OCI-M2 (cell line): ENCODE results near the gene KBTBD13.
"Not testable (repeated sequence)": the region's sequence is repeated elsewhere in the genome, so short reads cannot be mapped to it uniquely, and the experiment has no call there.

Experiments used
- DNase-seq: peaks from one replicate; lab custom pipeline; 2025; ENCODE audit not compliant: unreplicated experiment; lab: John Stamatoyannopoulos, UW

The KBTBD13 gene

DNA sequence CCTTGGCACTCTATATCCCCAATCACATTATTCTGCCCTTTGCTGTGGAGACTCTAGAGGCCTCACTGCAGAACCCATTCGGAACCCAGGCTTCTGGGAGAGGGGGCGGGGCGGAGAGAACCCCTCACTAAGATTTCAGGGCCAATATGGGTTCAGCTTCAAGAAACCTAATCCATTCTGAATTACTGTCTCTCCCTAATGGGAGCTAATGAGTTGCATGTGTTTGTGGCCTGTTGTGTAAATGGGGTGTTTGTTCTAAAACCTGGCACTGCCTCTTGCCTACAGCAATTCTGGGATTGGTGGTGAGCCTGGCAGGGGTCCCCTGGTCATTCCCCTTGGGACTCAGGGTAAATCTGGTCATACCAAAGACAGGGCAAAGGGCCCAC, 8.2 kb upstream of the KBTBD13 start:
- DNase-seq, result no peak

DNA sequence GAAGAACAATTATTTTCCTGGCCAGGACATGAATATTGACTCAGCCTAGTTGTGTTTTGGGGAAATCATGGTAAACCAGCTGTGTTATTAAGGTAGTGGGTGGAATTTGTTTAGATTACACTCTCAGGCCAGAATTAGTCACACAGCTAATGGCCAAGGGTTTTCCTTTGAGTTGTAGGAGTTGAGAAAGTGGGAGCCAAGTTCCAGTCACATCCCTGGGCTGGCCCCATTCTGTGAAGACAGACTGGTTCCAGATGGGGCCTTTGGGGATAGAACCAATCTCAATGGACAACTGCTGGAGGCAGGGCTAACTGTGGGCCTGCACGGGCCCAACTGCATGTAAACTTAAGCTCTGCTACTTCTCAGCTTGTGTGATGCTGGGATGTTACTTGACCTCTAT, 7.4 kb upstream of the KBTBD13 start:
- no peak for DNase-seq

DNA sequence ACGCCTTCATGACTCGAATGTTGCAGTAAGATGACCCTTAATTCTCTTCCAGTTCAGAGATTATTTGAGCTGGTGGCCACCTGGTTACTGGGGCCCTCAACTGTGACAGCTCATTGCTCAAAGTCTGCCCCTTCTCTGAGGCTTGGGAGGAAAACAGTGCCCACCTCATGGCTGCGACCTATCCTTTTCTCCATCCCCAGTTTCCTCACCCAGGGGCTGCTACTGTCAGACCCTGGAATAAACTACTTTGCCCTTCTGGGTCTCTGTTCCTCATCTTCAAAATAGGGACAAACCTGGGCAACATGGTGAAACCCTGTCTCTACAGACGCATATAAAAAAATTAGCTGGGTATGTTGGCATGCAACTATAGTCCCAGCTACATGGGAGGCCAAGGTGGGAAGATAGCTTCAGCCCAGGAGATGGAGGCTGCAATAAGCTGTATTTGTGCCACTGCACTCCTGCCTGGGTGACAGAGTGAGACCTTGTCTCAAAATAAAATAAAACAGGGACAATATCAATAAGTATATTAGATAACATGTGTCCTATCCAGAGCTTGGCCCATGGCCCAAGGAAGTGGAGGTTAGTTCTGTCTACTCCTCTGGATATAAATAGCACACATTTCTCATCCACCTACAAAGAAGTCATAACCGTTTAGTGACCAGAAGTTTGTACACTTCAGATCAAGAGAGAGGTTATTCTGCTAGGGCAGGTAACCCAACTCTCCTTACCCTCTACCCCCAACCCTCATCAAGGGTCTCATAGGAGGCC, 6.6 kb upstream of the KBTBD13 start:
- DNase-seq, result no peak

DNA sequence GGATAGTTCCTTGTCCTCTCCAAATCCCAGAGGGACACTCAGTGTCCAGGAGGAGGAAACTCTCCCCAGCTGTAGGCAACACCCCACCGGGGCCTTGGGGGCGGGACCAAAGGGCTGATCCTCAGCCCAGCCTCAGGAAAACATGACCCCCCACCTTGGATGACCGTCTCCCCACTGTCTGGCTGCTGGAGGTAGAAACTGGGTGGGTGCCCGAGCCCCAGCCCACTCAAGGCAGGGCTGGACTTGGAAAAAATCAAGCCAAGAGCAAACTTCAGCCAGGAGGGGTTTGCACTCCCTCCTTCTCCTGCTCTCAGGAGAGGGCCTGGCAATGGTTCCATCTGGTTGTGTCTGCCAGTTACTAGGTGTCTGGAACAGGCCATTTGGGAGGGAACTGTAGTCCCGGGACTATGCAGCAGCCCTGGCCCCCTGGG, 5.2 kb upstream of the KBTBD13 start:
- DNase-seq, result no peak

DNA sequence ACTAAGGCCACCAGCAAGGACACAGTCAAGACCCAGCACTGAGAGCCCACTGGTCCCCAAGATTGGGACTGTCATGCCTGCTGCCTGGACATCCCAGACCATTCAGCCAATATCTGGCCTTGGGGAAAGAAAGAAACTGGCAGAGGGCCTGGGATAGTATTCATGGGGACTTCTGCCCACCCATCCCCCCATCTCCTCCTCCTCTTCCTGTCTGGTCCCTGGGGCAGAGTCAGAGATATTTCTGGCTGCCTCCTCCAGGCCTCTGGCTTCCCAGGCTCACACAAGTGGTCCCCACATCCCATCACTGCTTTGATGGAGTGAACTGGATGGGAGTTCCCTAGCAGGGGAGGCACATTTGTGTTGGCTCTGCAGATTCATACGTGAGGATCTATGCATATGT, 4.5 kb upstream of the KBTBD13 start:
- no peak for DNase-seq

DNA sequence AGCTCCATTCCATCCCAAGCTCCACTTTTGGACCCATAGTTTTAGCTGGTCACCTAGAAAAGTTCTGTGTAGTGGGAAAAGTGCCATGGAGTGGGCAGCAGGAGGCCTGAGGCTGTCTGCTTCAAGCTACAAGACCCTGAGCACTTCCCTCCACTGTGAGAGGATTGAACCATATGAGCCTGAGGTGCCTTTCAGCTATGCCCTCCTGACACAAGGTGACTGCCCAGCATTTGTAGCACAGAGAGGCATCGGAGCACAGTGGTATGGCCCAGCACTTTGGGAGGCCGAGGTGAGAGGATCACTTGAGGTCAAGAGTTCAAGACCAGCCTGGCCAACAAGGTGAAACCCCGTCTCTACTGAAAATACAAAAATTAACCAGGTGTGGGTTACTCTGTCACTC, 3.9 kb upstream of the KBTBD13 start:
- no peak for DNase-seq

DNA sequence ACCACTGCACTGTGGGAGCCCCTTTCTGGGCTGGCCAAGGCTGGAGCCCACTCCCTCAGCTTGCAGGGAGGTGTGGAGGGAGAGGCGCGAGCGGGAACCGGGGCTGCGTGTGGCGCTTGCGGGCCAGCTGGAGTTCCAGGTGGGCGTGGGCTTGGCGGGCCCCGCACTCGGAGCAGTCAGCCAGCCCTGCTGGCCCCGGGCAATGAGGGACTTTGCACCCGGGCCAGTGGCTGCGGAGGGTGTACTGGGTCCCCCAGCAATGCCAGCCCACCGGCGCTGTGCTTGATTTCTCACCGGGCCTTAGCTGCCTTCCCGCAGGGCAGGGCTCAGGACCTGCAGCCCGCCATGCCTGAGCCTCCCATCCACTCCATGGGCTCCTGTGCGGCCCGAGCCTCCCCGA, 1.6 kb upstream of the KBTBD13 start:
- not testable (repeated sequence) for DNase-seq

DNA sequence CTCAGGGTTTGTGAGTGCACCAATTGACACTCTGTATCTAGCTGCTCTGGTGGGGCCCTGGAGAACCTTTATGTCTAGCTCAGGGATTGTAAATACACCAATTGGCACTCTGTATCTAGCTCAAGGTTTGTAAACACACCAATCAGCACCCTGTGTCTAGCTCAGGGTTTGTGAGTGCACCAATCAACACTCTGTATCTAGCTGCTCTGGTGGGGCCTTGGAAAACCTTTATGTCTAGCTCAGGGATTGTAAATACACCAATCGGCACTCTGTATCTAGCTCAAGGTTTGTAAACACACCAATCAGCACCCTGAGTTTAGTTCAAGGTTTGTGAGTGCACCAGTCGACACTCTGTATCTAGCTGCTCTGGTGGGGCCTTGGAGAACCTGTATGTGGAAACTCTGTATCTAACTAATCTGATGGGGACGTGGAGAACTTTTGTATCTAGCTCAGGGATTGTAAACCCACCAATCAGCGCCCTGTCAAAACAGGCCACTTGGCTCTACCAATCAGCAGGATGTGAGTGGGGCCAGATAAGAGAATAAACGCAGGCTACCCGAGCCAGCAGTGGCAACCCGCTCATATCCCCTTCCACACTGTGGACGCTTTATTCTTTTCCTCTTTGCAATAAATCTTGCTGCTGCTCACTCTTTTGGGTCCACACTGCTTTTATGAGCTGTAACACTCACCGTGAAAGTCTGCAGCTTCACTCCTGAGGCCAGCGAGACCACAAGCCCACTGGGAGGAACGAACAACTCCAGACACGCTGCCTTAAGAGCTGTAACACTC, 745 bp upstream of the KBTBD13 start:
- not testable (repeated sequence) for DNase-seq

DNA sequence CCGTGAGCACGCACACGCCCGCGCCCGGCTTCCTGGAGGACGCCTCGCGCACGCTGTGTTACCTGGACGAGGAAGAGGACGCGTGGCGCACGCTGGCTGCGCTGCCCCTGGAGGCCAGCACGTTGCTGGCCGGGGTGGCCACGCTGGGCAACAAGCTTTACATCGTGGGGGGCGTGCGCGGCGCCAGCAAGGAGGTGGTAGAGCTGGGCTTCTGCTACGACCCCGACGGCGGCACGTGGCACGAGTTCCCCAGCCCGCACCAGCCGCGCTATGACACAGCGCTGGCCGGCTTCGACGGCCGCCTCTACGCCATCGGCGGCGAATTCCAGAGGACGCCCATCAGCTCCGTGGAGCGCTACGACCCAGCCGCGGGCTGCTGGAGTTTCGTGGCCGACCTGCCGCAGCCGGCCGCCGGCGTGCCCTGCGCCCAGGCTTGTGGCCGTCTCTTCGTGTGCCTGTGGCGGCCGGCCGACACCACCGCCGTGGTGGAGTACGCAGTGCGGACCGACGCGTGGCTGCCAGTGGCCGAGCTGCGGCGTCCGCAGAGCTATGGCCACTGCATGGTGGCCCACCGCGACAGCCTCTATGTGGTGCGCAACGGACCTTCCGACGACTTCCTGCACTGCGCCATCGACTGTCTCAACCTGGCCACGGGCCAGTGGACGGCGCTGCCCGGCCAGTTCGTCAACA, 890 bp downstream of the KBTBD13 start:
- DNase-seq, result no peak

DNA sequence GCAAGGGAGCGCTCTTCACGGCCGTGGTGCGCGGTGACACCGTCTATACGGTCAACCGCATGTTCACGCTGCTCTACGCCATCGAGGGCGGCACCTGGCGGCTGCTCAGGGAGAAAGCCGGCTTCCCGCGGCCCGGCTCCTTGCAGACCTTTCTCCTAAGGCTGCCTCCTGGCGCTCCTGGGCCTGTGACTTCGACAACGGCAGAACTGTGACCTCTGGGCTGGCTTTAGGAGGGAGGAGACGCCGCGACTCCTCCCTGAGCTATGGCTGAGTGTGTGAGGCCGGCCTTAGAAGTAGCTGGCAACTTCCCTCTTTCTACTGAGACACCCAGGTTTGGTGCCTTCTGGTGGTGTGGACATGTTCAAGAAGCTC, 1.4 kb downstream of the KBTBD13 start:
- DNase-seq, result no peak

DNA sequence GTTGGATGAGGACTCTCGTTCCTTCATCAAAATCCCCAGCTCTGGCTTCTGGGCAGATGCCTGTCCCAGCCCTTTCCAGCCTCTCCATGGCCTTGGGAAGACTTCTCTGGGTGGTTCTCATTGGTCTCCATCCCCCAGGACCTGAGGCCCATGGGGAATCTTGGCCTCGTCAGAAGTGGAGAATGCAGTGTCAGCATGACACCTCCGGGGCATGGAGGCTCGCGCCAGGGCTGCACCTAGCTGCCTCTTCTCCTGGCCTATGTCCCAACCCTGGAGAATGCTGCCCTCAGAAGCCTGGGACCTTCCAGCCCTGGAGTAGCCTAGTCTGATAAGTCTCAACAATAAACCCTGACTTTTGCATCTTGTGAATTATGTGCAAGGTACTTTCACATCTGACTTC, 3.0 kb downstream of the KBTBD13 start:
- no peak for DNase-seq

DNA sequence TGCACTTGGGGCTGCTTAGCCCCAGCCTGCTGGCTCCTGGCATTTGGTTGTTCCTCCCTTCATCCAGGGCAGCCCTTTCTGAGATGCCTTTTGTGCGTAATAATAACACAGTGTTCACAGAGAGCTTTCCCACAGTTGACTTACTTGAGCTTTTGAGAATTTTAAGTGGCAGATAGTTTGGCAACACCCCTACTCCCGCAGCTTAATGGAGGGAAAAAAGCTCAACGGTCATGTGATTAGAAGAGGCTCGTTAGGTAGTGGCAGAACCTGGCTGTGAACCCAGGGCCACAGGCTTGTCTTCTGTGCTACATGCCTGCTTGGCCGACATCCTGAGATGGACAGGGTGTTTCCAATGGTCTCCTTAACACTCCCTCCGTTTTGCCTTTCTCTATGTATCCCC, 4.7 kb downstream of the KBTBD13 start:
- no peak for DNase-seq

DNA sequence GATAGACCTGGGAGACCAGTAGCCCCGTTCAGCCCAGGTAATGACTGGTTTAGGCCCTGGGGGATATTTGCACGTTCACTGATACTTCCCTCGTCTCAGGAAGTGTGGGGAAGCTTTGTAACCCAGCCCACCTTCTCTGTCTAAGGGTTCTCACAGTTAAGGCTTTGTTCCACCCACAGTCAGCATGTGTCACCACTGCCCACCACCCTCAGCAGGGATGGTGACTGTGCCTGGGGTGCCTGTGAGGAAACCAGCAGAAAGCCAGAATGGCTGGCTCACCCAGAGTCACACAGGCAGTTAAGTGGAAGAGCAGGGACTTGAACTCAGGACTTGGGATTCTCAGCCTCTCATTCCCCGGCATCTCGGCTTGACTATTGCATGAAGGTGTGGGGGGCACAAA, 5.2 kb downstream of the KBTBD13 start:
- DNase-seq, result no peak

DNA sequence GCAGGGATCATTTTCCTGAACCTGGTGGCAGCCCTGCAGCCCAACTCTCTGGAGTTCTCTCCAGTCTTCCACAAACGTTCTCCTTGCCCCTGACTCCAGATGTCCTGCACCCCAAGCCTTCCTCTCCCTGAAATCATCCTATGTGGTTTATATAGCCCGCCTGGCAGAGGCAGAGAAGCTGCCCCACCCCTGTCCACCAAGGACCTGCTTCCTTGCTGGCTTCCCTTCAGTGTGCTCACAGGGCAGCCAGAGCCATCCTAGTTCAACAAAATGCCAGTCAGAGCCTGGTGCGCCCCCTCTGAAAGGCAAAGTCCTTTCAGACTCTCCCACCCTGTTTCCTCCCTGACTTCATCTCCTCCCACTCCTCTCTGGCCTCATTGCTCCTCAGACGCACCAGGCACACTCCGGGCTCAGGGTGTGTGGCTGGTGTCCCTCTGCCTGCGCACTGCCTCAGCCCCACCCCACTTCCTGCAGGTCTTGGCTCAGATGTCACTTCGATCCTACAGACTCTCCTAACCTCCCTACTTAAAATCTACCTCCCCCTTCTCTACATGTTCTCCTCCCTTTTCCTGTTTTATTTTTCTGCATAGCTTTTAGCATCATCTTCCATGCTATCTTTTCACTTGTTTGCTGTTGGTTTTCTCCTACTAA, 5.9 kb downstream of the KBTBD13 start:
- DNase-seq, result no peak

DNA sequence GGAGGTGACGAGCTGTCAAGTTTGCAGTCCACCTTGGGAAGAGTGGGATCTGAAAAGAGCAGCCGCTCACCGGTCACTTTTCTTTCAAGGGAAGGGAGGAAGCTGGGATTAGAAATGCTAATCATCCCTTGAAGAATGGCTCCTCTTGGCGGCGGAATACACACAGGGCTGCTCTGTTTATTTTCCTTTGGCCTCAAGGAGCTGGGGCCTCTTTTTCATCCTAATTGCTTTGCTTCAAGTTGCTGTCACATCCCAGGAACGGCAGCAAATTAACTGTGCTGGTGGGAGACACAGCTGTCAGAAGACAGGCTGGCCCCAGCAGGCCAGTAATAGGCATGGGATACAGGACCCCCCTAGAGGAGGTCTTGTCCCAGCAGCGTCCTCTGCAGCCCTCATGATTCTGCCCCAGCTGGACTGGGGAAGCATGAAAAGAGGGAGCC, 6.7 kb downstream of the KBTBD13 start:
- DNase-seq, result no peak

DNA sequence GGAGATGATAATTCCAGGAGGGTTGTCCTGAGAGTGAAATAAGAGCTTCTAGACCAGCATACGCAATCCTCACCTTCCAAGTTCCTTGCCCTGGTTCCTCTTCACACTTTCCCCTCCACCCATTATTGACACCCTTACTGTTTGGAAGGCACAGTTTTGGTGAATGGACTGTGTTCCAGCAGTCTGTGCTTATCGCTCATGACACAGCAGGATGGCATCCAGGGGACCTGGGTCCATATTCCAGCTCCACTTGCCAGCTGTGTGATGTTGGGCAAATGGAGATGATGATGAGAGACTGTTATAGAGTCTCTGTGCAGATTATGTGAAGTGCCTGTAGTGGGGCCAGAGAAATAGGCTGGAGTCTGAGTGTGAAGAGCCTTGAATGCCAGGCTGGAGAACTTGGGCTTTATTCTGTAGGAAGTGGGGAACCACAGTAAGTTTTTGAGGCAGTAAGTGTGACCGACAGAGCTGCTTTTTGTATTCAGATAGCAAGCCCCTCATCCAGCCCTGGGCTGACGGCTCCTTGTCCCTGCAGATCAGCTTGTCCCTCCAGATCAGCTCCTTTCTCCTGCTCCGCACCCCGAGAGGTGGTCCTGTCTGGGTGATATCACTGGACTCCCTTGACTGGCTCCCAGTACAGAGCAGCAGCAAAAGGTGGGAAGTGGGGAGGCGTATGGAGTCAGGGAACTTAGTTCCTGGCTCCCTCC, 8.1 kb downstream of the KBTBD13 start:
- DNase-seq, result no peak

DNA sequence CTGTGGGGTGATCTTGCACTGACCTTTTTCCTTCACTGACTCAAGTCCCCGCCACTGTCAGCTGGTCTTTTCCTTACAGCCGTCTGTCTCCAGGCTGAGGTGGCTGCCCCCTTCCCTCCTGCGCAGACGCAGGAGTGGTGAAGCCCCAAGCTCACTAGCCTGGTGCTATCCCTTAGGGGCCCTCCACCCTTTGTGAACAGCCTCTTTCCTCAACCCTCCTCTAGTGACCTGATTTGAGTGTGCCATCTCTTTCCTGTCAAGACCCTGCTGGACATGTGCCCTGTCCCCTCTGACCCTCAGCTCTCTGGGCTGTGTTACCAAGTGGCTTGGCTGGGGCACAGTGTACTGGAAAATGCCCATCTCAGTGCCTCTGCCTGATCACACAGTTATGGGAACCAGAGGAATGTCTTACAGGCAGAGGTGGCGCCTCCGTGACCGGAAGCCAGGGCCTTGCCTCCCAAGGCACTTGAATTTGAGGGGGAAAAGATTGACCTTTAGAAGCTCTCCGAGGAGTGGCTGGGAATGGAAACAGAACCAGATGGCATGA, 8.7 kb downstream of the KBTBD13 start:
- DNase-seq, result no peak

DNA sequence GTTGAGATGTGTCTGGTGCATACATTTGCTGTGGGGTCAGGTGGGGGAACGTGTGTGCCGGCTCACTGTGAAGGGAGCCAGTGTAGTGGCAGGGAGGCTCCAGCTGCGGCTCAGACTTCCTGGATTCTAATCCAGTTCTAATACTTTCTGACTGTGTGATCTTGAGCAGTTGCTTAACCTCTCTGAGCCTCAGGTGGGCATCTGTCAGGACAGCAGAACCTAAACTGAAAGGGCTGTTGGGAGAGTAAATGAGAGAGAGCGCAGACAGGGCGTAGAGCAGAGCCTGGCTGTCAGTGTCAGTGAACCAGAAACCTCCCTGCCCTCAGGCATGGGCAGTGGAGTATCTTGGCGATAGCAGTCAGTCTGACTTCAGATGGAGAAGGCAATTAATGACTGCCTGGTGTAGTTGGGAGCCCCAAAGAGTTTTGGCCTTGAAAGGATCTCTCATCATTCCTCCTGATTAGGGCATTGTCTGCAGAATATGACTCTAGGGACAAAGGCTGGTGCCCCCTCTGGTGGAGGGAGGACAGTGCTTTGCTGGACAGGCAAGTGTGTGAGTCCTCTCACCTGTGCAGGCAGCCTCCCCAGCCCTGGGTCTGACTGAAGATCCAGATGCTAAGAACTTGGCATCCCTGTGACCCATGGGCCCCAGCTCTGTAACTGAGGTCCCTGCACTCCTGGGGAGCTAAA, 9.6 kb downstream of the KBTBD13 start:
- no peak for DNase-seq

DNA sequence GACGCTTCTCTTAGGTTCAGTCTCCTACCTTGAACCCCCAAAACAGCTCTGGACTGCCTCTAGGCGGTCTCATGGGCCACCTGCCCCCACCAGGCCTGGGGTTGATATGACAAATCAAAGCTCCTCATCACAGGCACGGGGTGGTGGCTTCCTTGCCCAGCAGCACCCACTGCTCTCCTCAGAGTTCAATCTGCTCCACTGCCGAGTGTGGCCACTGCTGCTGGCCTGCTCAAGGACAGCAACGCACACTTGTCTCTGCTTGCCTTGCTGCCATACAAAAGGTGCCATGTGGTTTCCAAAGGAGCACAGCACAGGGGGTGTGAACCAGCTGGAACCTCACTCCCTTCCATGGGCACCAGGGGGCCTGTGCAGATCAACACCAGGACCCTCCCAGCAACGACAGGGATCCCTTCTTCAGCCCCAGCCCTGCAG, 10.2 kb downstream of the KBTBD13 start:
- DNase-seq, result no peak

DNA sequence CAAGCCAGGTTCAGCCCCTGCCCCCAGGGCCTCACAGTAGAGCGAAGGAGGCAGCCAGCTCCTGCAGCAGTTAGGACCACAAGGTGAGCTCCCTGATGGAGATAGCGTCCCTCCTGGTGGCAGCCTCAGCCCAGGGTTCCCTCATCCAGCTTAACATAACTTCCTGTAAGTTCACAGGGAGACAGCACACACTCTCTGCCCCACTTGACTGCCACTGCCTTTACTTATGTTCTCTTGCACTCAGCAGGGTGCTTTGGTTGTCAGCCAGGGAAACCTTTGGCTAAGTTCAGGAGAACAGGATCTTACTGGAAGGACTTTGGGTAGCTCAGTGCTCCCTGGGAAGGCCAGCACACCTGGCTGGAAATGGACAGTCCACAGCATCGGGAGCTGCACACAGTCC, 10.9 kb downstream of the KBTBD13 start:
- DNase-seq, result no peak
